Peyer's patch (tissue), 4 donors: Measurements from ENCODE around the gene ZNF782. TPM values are rescaled to one million over a fixed set of nuclear protein-coding genes. Genes with fewer than 3 reads are reported as not detected.
"Not testable (repeated sequence)": the region's sequence is repeated elsewhere in the genome, so short reads cannot be mapped to it uniquely, and the experiment has no call there.

Experiments used
- DNase-seq, 3 donors: peaks; one replicate each; pipeline ENCODE4 v3.0.0-alpha.2; 2017 to 2019
- H3K27ac ChIP-seq, 4 donors: fragments of 200-600 bp; sonication (generic); one replicate each; pipeline ENCODE4 v1.5.1; 2016 to 2019
- H3K27me3 ChIP-seq, 2 donors: fragments of 200-600 bp; sonication (generic); one replicate each; pipeline ENCODE4 v1.5.1; 2019
- H3K36me3 ChIP-seq, 3 donors: fragments of 200-600 bp; sonication (generic); one replicate each; pipeline ENCODE4 v1.5.1; 2016 to 2019
- H3K4me1 ChIP-seq, 4 donors: fragments of 200-600 bp; sonication (generic); one replicate each; pipeline ENCODE4 v1.5.1; 2016 to 2019
- H3K4me3 ChIP-seq, 4 donors: fragments of 200-600 bp; sonication (generic); 1 replicate in 3 of 4; 2 replicates in 1 of 4; pipeline ENCODE4 v1.5.1; 2016 to 2019; ENCODE audit warnings: mild to moderate bottlenecking in 1 of 4
- H3K9me3 ChIP-seq, 4 donors: fragments of 200-600 bp; sonication (generic); one replicate each; pipeline ENCODE4 v1.5.1; 2016 to 2019; ENCODE audit warnings: mild to moderate bottlenecking in 1 of 4
- POLR2A ChIP-seq, 2 donors: fragments of 450-650 bp; IDR thresholded peaks; one replicate each; pipeline ENCODE4 v1.5.1; 2017; ENCODE audit warnings: antibody characterized with exemption in 2 of 2, mild to moderate bottlenecking in 2 of 2, moderate library complexity in 2 of 2
- total RNA-seq, 4 donors: library from RNA; depleted of rRNA; stranded (reverse); fragments of >200 nt; gene quantifications; one replicate each; pipeline ENCODE4 v1.1.0, GENCODE V29; 2016
- TF ChIP-seq, protein P1 (sequence below), 6 experiments: fragments of 450-650 bp in 4 of 6; fragments of 200-600 bp in 2 of 6; sonication (generic) in 1 of 6; IDR thresholded peaks; one replicate each; pipeline ENCODE4 v1.5.1; 2017 to 2019; ENCODE audit warnings: antibody characterized with exemption in 6 of 6, mild to moderate bottlenecking in 3 of 6, moderate library complexity in 1 of 6

Gene ZNF782
- total RNA-seq, 4 donors from 2014 or later = 13.0 to 24.5 (median 20.2) TPM

DNA sequence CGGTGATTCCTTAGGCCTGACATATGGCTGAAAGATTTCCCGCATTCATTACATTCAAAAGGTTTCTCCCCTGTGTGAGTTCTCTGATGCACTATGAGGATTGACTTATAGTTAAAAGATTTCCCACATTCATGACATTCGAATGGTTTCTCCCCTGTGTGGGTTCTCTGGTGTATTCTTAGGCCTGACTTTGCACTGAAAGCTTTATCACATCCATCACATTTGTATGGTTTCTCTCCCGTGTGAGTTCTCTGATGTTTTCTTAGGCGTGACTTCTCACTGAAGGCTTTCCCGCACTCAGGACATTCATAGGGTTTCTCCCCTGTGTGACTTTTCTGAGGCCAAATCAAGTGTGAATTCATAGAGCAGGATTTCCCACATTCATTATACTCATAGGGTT lies 35.8 kb downstream of the ZNF782 start:
- Histone ChIP-seq H3K36me3 (peaks cover 0 to 61% (median 3%) of the 10 kb centered on the region in 3 donors), H3K4me1 (no peaks in the 10 kb centered on the region), H3K4me3 (no peak overlapping the region), H3K27me3 (no peaks in the 10 kb centered on the region), H3K9me3 (peaks cover 2 to 91% (median 17%) of the 10 kb centered on the region in 4 donors), H3K27ac (no peak overlapping the region)
- DNase-seq = no peak
- TF ChIP-seq POLR2A (IDR thresholded peaks at IDR 0.05) = no peak
- TF ChIP-seq, protein P1, sequence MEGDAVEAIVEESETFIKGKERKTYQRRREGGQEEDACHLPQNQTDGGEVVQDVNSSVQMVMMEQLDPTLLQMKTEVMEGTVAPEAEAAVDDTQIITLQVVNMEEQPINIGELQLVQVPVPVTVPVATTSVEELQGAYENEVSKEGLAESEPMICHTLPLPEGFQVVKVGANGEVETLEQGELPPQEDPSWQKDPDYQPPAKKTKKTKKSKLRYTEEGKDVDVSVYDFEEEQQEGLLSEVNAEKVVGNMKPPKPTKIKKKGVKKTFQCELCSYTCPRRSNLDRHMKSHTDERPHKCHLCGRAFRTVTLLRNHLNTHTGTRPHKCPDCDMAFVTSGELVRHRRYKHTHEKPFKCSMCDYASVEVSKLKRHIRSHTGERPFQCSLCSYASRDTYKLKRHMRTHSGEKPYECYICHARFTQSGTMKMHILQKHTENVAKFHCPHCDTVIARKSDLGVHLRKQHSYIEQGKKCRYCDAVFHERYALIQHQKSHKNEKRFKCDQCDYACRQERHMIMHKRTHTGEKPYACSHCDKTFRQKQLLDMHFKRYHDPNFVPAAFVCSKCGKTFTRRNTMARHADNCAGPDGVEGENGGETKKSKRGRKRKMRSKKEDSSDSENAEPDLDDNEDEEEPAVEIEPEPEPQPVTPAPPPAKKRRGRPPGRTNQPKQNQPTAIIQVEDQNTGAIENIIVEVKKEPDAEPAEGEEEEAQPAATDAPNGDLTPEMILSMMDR (IDR thresholded peaks at IDR 0.05) = no peak

- H3K4me1 ChIP-seq = no peaks in the 10 kb centered on the region
- H3K27ac ChIP-seq = no peak overlapping the region
- H3K4me3 ChIP-seq = no peak overlapping the region
- no peak for DNase-seq
- no peaks in the 10 kb centered on the region for H3K27me3 ChIP-seq
- TF ChIP-seq, protein P1 (IDR thresholded peaks at IDR 0.05) = no peak
- TF ChIP-seq POLR2A (IDR thresholded peaks at IDR 0.05) = no peak
- H3K36me3 ChIP-seq = peaks cover 0 to 56% (median 3%) of the 10 kb centered on the region in 3 donors
- peaks cover 2 to 85% (median 17%) of the 10 kb centered on the region in 4 donors for H3K9me3 ChIP-seq
Observed at GRCh38 chr9:96817973-96818372, 36.3 kb downstream of the ZNF782 start.

GRCh38 chr9:96813607-96814006 lies 40.7 kb downstream of the ZNF782 start:
- no peak overlapping the region for H3K27ac ChIP-seq
- H3K4me3 ChIP-seq = no peak overlapping the region
- TF ChIP-seq, protein P1 (IDR thresholded peaks at IDR 0.05) = no peak
- no peak for TF ChIP-seq POLR2A (IDR thresholded peaks at IDR 0.05)
- no peak for DNase-seq
- no peaks in the 10 kb centered on the region for H3K27me3 ChIP-seq
- H3K9me3 ChIP-seq = peaks cover 0 to 67% (median 11%) of the 10 kb centered on the region in 4 donors
- H3K36me3 ChIP-seq = peaks cover 0 to 13% (median 0%) of the 10 kb centered on the region in 3 donors
- no peaks in the 10 kb centered on the region for H3K4me1 ChIP-seq

GRCh38 chr9:96798959-96799358 lies 55.4 kb downstream of the ZNF782 start:
- not testable (repeated sequence) for H3K4me3 ChIP-seq, H3K4me1 ChIP-seq, H3K27ac ChIP-seq, H3K27me3 ChIP-seq, DNase-seq
- Histone ChIP-seq H3K9me3 (peaks cover 0 to 41% (median 16%) of the 10 kb centered on the region in 4 donors), H3K36me3 (peaks cover 0 to 22% (median 0%) of the 10 kb centered on the region in 3 donors)

DNA sequence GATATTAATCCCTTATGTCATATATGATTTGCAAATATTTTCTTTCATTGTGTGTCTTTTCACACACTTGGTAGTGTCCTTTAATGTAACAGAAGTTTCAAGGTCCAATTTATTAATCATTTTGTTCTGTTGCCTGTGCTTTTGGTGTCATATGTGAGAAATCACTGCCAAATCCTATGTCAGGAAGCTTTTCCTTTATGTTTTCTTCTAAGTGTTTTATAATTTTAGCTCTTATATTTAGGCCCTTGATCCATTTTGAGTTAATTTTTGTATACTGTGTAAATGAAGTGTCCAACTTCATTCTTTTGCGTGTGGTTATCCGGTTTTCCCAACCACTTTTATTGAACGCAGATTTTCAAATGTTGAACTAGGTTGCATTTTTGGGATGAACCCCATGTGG lies 70.3 kb downstream of the ZNF782 start:
- no peak for DNase-seq
- H3K27ac ChIP-seq = no peak overlapping the region
- no peak for TF ChIP-seq POLR2A (IDR thresholded peaks at IDR 0.05)
- TF ChIP-seq, protein P1 (IDR thresholded peaks at IDR 0.05) = no peak
- no peaks in the 10 kb centered on the region for H3K9me3 ChIP-seq
- no peak overlapping the region for H3K4me3 ChIP-seq
- no peaks in the 10 kb centered on the region for H3K4me1 ChIP-seq
- no peaks in the 10 kb centered on the region for H3K36me3 ChIP-seq
- H3K27me3 ChIP-seq = no peaks in the 10 kb centered on the region

DNA sequence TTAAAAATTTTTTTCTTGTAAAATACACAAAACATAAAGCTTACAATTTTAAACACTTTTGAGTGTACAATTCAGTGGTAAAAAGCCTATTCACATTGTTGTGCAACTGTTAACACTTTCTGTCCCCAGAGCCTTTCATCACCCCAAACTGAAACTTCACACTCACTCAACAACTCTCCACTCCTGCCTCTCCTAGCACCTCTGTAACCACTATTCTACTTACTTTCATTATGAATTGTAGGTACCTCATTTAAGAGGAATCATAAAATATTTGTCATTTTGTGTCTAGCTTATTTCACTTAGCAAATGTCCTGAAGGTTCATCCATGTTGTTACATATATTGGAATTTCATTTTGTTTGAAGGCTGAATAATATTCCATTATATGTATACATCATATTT lies 72.1 kb downstream of the ZNF782 start:
- Histone ChIP-seq H3K9me3 (no peaks in the 10 kb centered on the region), H3K4me3 (no peak overlapping the region), H3K4me1 (peaks cover 0 to 4% (median 0%) of the 10 kb centered on the region in 4 donors), H3K27ac (no peak overlapping the region), H3K36me3 (no peaks in the 10 kb centered on the region), H3K27me3 (no peaks in the 10 kb centered on the region)
- TF ChIP-seq, protein P1 (IDR thresholded peaks at IDR 0.05) = no peak
- no peak for TF ChIP-seq POLR2A (IDR thresholded peaks at IDR 0.05)
- no peak for DNase-seq
